ENCODE data around the gene WNT9B.

- no peak for TF ChIP-seq SP1 (IDR thresholded peaks at IDR 0.05)
- TF ChIP-seq, protein P1, sequence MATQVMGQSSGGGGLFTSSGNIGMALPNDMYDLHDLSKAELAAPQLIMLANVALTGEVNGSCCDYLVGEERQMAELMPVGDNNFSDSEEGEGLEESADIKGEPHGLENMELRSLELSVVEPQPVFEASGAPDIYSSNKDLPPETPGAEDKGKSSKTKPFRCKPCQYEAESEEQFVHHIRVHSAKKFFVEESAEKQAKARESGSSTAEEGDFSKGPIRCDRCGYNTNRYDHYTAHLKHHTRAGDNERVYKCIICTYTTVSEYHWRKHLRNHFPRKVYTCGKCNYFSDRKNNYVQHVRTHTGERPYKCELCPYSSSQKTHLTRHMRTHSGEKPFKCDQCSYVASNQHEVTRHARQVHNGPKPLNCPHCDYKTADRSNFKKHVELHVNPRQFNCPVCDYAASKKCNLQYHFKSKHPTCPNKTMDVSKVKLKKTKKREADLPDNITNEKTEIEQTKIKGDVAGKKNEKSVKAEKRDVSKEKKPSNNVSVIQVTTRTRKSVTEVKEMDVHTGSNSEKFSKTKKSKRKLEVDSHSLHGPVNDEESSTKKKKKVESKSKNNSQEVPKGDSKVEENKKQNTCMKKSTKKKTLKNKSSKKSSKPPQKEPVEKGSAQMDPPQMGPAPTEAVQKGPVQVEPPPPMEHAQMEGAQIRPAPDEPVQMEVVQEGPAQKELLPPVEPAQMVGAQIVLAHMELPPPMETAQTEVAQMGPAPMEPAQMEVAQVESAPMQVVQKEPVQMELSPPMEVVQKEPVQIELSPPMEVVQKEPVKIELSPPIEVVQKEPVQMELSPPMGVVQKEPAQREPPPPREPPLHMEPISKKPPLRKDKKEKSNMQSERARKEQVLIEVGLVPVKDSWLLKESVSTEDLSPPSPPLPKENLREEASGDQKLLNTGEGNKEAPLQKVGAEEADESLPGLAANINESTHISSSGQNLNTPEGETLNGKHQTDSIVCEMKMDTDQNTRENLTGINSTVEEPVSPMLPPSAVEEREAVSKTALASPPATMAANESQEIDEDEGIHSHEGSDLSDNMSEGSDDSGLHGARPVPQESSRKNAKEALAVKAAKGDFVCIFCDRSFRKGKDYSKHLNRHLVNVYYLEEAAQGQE (IDR thresholded peaks at IDR 0.05) = no peak
- TF ChIP-seq CTCF (IDR thresholded peaks at IDR 0.05; ENCODE audit: low read depth, low read length, missing input control) = no peak
- no peak for TF ChIP-seq RAD21 (IDR thresholded peaks at IDR 0.05)
- no peak for TF ChIP-seq JUND (IDR thresholded peaks at IDR 0.05)
- TF ChIP-seq FOXA1 (IDR thresholded peaks at IDR 0.05) = no peak
- TF ChIP-seq, protein P2, sequence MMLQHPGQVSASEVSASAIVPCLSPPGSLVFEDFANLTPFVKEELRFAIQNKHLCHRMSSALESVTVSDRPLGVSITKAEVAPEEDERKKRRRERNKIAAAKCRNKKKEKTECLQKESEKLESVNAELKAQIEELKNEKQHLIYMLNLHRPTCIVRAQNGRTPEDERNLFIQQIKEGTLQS (IDR thresholded peaks at IDR 0.05) = no peak
- no peak for TF ChIP-seq YY1 (IDR thresholded peaks at IDR 0.05)
- no peak for TF ChIP-seq ZBTB33 (IDR thresholded peaks at IDR 0.05)
Observed at GRCh38 chr17:46817151-46817900, 34.1 kb upstream of the WNT9B start.

Measured in liver (tissue), 3 donors.